VCaP (cell line): ENCODE measurements around the gene ETNPPL.

Source experiments
- H3K27ac ChIP-seq: fragments of 450-650 bp; 2 replicates; pipeline ENCODE4 v1.5.1; 2017
- CTCF ChIP-seq: fragments of 450-650 bp; conservative IDR thresholded peaks from 2 replicates; pipeline ENCODE4 v1.5.1; 2017; ENCODE audit warnings: mild to moderate bottlenecking, moderate library complexity

The ETNPPL gene

GRCh38 chr4:108779958-108780357 lies 17.1 kb upstream of the ETNPPL start:
- TF ChIP-seq CTCF: no peak
- H3K27ac ChIP-seq: no peak overlapping the region

- TF ChIP-seq CTCF: no peak
- H3K27ac ChIP-seq: no peak overlapping the region
These were observed 14.5 kb upstream of the ETNPPL start for GRCh38 chr4:108777388-108777787.

- no peak for TF ChIP-seq CTCF
- H3K27ac ChIP-seq: no peak overlapping the region
These were observed 13.1 kb upstream of the ETNPPL start for GRCh38 chr4:108775921-108776320.

GRCh38 chr4:108774809-108775530 lies 12.1 kb upstream of the ETNPPL start:
- H3K27ac ChIP-seq: no peak overlapping the region
- TF ChIP-seq CTCF: peak; percentile 47; the same call in 1 of the 2 replicates

GRCh38 chr4:108772402-108772801 lies 9.5 kb upstream of the ETNPPL start:
- no peak overlapping the region for H3K27ac ChIP-seq
- TF ChIP-seq CTCF: no peak

- no peak for TF ChIP-seq CTCF
- H3K27ac ChIP-seq: no peak overlapping the region
These were observed 3.2 kb upstream of the ETNPPL start for GRCh38 chr4:108766058-108766457.

- TF ChIP-seq CTCF: no peak
- H3K27ac ChIP-seq: no peak overlapping the region
These were observed 1.1 kb upstream of the ETNPPL start for GRCh38 chr4:108763986-108764385.
